ENCODE results near the gene ACSL6. TPM values are rescaled to one million over a fixed set of nuclear protein-coding genes. Genes with fewer than 3 reads are reported as not detected.

ACSL6 gene
- total RNA-seq, 1 donor from 2014 or later, result not detected

- Mint-ChIP-seq H3K9me3 (ENCODE audit: unreplicated experiment) (no peaks in the 10 kb centered on the region), H3K4me1 (ENCODE audit: unreplicated experiment) (peaks cover 11% of the 10 kb centered on the region), H3K36me3 (ENCODE audit: unreplicated experiment) (no peaks in the 10 kb centered on the region), H3K27ac (ENCODE audit: unreplicated experiment) (no peak overlapping the region), H3K27me3 (ENCODE audit: unreplicated experiment) (peaks cover 31% of the 10 kb centered on the region), H3K4me3 (ENCODE audit: unreplicated experiment) (no peak overlapping the region)
- DNase-seq (ENCODE audit: extremely low spot score, unreplicated experiment), result no peak
- TF ChIP-seq CTCF (IDR thresholded peaks at IDR 0.05), result no peak
These were observed 4.9 kb downstream of the ACSL6 start for GRCh38 chr5:132006331-132007120.

- Mint-ChIP-seq H3K9me3 (ENCODE audit: unreplicated experiment) (no peaks in the 10 kb centered on the region), H3K4me1 (ENCODE audit: unreplicated experiment) (peaks cover 7% of the 10 kb centered on the region), H3K4me3 (ENCODE audit: unreplicated experiment) (no peak overlapping the region), H3K27ac (ENCODE audit: unreplicated experiment) (no peak overlapping the region), H3K36me3 (ENCODE audit: unreplicated experiment) (no peaks in the 10 kb centered on the region), H3K27me3 (ENCODE audit: unreplicated experiment) (peaks cover 23% of the 10 kb centered on the region)
- TF ChIP-seq CTCF (IDR thresholded peaks at IDR 0.05), result no peak
- no peak for DNase-seq (ENCODE audit: extremely low spot score, unreplicated experiment)
These were observed 5.9 kb downstream of the ACSL6 start for GRCh38 chr5:132005591-132005990.

- Mint-ChIP-seq H3K4me1 (ENCODE audit: unreplicated experiment) (peaks cover 7% of the 10 kb centered on the region), H3K36me3 (ENCODE audit: unreplicated experiment) (no peaks in the 10 kb centered on the region), H3K27me3 (ENCODE audit: unreplicated experiment) (peaks cover 12% of the 10 kb centered on the region), H3K27ac (ENCODE audit: unreplicated experiment) (no peak overlapping the region), H3K4me3 (ENCODE audit: unreplicated experiment) (no peak overlapping the region), H3K9me3 (ENCODE audit: unreplicated experiment) (no peaks in the 10 kb centered on the region)
- no peak for DNase-seq (ENCODE audit: extremely low spot score, unreplicated experiment)
- TF ChIP-seq CTCF (IDR thresholded peaks at IDR 0.05), result no peak
These were observed 7.5 kb downstream of the ACSL6 start for GRCh38 chr5:132003982-132004381.

- DNase-seq (ENCODE audit: extremely low spot score, unreplicated experiment), result no peak
- Mint-ChIP-seq H3K4me1 (ENCODE audit: unreplicated experiment) (peaks cover 7% of the 10 kb centered on the region), H3K27ac (ENCODE audit: unreplicated experiment) (no peak overlapping the region), H3K27me3 (ENCODE audit: unreplicated experiment) (peaks cover 7% of the 10 kb centered on the region), H3K4me3 (ENCODE audit: unreplicated experiment) (no peak overlapping the region), H3K36me3 (ENCODE audit: unreplicated experiment) (no peaks in the 10 kb centered on the region), H3K9me3 (ENCODE audit: unreplicated experiment) (no peaks in the 10 kb centered on the region)
- peak; percentile 16 for TF ChIP-seq CTCF (IDR thresholded peaks at IDR 0.05)
These were observed 8.2 kb downstream of the ACSL6 start for GRCh38 chr5:132003170-132003744.

- H3K36me3 Mint-ChIP-seq (ENCODE audit: unreplicated experiment), result no peaks in the 10 kb centered on the region
- no peak for TF ChIP-seq CTCF (IDR thresholded peaks at IDR 0.05)
- no peaks in the 10 kb centered on the region for H3K9me3 Mint-ChIP-seq (ENCODE audit: unreplicated experiment)
- H3K27ac Mint-ChIP-seq (ENCODE audit: unreplicated experiment), result no peak overlapping the region
- no peak overlapping the region for H3K4me3 Mint-ChIP-seq (ENCODE audit: unreplicated experiment)
- peaks cover 7% of the 10 kb centered on the region for H3K27me3 Mint-ChIP-seq (ENCODE audit: unreplicated experiment)
- peaks cover 7% of the 10 kb centered on the region for H3K4me1 Mint-ChIP-seq (ENCODE audit: unreplicated experiment)
- DNase-seq (ENCODE audit: extremely low spot score, unreplicated experiment), result no peak
These were observed 8.7 kb downstream of the ACSL6 start for GRCh38 chr5:132002757-132003156.

All from osteocyte (in vitro differentiated cells).